ENCODE results near the gene PRR11.

GRCh38 chr17:59161477-59161876 is 5.9 kb downstream of the PRR11 start:
- TF ChIP-seq POLR2A (IDR thresholded peaks at IDR 0.05; ENCODE audit: low read depth, low read length) (no peak), TAF1 (IDR thresholded peaks at IDR 0.05; ENCODE audit: low read depth, low read length) (no peak), POLR2AphosphoS5 (IDR thresholded peaks at IDR 0.05; ENCODE audit: low read depth, low read length) (no peak), SPI1 (IDR thresholded peaks at IDR 0.05; ENCODE audit: low read depth, low read length) (no peak), POU2F2 (IDR thresholded peaks at IDR 0.05; ENCODE audit: low read depth, low read length) (no peak)

Measured in GM12891 (cell line).